ENCODE results near the gene ELOF1.

ELOF1 gene

GRCh38 chr19:11534538-11534937 lies 24.5 kb downstream of the ELOF1 start:
- no peak for DNase-seq

DNA sequence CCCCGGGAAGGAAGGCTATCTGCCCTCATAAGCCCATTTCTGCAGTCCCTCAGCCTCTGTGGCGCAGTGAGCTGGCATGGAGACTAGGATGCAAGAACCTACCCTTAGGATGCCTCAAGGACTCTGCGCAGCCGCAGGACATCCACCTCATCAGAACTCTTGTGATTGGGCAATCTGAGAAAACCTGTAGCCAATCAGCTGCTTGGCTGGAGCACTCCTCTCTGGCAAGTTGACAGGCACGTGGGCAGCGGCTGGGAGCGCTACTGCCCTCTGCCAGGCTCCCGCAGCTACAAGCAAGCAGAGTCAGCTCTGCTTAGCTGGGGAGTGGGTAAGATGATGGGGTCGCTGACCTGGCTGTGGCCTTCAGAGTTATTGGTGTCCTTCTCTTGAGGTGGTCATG lies 28.6 kb downstream of the ELOF1 start:
- DNase-seq = peak; percentile 28

DNA sequence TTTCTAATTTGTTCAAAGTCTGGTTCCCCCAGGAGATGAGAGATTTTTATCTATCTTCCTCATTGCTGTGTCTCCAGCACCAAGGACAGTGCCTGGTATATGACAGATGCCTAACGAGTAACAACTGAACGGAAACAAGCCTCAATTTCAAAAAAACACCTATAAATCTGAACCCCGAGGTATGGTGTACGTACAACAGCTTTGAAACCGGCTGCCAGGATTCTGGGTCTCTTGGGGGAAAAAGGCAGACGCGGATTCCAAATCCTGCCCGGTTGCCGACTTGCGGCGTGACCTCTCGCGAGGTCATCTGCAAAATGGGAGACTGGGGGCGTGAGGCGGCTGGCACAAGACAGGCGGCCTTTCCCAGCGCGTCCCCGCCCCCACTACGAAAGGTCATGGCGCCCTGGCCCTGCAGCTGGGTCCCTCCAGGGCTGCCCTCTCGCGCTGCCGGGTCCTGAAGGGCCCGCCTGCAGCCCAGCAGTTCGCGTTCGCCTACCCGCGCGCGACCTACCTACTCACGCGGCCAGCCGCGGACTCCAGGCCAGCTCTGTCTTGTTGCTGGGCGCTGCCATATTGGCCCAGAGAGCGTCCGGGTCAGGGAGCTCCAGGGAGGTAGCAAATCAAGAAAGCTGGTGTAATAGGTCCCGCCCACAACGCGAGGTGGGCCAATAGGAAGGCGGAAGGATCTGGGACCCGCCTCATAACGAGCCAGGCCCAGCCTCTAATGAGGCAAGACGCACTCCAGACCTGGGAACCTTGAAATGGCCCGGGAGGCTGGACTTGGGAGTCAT lies 30.3 kb downstream of the ELOF1 start, which contains the start of gene ECSIT:
Gene ECSIT, minus strand, starts transcription at position 584 of the 791 bp plus-strand sequence. CDS start 9,964 bp downstream, outside the sequence.
- DNase-seq = peak; percentile 90

GRCh38 chr19:11519138-11519537 lies 39.9 kb downstream of the ELOF1 start:
- no peak for DNase-seq

- no peak for DNase-seq
Measured at GRCh38 chr19:11513946-11514345, 45.1 kb downstream of the ELOF1 start.

- no peak for DNase-seq
Measured at GRCh38 chr19:11510444-11510843, 48.6 kb downstream of the ELOF1 start.

GRCh38 chr19:11507370-11508078 lies 51.5 kb downstream of the ELOF1 start:
- DNase-seq = no peak

- DNase-seq = no peak
Measured at GRCh38 chr19:11506967-11507366, 52.1 kb downstream of the ELOF1 start.

- DNase-seq = no peak
Measured at GRCh38 chr19:11506101-11506555, 52.9 kb downstream of the ELOF1 start.

- peak; percentile 95 for DNase-seq
Measured at GRCh38 chr19:11505504-11506100, 53.4 kb downstream of the ELOF1 start, which contains the start of gene ZNF653. TSS of gene ZNF653 (minus strand) at chr19:11505839. CDS start at chr19:11505786, 53 bp downstream.

GRCh38 chr19:11505032-11505503 lies 54.0 kb downstream of the ELOF1 start:
- peak; percentile 98 for DNase-seq

DNA sequence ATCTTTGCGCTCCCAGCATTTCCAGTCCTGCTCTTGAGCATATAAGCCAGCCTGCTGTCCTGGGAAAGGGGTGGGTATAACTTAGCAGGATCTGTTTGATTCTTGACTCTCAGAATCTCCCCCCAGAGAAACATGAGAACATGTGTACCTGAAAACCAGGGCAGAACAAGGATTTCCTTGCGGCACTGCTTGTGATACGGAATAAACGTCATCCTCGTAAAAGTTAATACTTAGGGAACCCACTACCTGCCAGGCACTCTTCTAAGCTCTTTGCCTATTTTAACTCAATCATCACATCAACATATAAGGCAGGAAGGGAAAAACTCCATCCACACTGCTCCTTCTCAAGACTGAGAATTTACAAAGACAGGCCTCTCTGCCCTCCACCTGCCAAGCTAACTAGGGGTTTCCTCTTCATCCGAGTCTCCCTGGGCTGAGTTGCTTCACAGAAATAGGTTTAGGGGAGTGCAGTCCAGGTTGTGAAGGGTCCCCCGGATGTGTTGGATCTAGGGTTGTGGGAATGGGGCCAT lies 54.5 kb downstream of the ELOF1 start:
- no peak for DNase-seq

All from activated T-cell treated with anti-CD3 and anti-CD28 coated beads, Interleukin-2, amount 50 U/mL, for 1 hour (primary cell).